ENCODE measurements around the gene FAM83B.

Gene FAM83B

GRCh38 chr6:54893818-54894217 is 47.2 kb downstream of the FAM83B start:
- no peaks in the 10 kb centered on the region for H3K4me1 ChIP-seq (ENCODE audit: insufficient read depth, low read length)
- H2AFZ ChIP-seq (ENCODE audit: low read depth, low read length), result no peak overlapping the region
- no peaks in the 10 kb centered on the region for H3K36me3 ChIP-seq (ENCODE audit: insufficient read depth, low read length)
- H3K27me3 ChIP-seq (ENCODE audit: insufficient read depth, low read length), result no peaks in the 10 kb centered on the region
- H3K4me3 ChIP-seq (ENCODE audit: low read length), result no peak overlapping the region
- no peaks in the 10 kb centered on the region for H3K9me3 ChIP-seq (ENCODE audit: low read length)

DNA sequence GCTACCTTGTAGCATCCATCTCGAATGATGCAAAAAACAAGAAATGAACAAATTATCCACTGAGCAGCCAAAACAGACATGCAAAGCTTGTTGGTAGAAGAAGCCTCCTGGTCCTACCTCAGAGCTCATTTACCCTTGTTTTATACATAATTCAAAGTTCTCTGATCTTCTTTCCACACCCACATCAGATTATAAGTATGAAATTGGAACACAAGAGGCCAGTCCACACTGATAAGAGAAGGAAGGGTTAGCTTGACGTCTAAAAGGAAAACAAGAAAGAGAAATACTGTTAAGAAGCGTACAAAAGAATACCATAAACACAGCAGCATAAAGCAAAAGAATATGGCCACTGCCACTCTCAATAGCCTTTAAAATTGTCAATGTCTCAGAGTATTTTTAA is 49.7 kb downstream of the FAM83B start:
- H3K9me3 ChIP-seq (ENCODE audit: low read length), result no peaks in the 10 kb centered on the region
- no peak overlapping the region for H2AFZ ChIP-seq (ENCODE audit: low read depth, low read length)
- no peaks in the 10 kb centered on the region for H3K4me1 ChIP-seq (ENCODE audit: insufficient read depth, low read length)
- H3K4me3 ChIP-seq (ENCODE audit: low read length), result no peak overlapping the region
- H3K36me3 ChIP-seq (ENCODE audit: insufficient read depth, low read length), result no peaks in the 10 kb centered on the region
- no peaks in the 10 kb centered on the region for H3K27me3 ChIP-seq (ENCODE audit: insufficient read depth, low read length)

DNA sequence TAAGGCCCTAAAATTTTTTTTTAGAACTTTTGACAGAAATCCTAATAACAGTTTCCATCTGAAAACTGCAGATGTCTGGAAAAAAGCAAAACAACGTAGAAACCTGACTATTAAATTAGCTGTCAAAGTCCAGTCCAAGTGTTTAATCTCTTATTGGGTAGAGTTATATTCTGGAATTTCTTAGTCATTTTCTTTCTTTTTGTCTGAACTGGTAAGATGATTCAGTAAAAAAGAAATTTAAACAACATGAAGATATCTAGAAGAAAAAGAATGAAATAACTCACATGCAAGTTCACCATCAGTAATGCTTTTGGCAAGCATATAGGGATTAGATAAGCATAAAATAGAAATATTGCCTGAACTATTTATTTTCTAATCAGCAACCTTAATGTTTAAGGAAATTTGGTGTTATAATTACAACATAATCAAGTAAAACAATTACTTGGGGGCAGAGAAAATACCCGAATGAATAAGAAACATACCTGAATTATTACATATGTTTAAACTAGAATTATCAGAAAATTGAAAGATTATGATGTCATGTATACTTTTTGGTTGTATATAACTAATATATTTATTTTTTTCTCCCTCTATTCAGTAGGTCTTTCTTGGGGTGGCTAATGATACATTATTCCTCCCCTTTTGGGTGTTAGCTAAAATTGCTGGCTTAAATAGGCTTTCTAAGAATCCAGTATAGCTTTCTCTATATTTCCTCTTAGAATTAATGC is 51.1 kb downstream of the FAM83B start:
- Histone ChIP-seq H3K27me3 (ENCODE audit: insufficient read depth, low read length) (no peaks in the 10 kb centered on the region), H3K9me3 (ENCODE audit: low read length) (no peaks in the 10 kb centered on the region), H2AFZ (ENCODE audit: low read depth, low read length) (no peak overlapping the region), H3K36me3 (ENCODE audit: insufficient read depth, low read length) (no peaks in the 10 kb centered on the region), H3K4me1 (ENCODE audit: insufficient read depth, low read length) (no peaks in the 10 kb centered on the region), H3K4me3 (ENCODE audit: low read length) (no peak overlapping the region)

DNA sequence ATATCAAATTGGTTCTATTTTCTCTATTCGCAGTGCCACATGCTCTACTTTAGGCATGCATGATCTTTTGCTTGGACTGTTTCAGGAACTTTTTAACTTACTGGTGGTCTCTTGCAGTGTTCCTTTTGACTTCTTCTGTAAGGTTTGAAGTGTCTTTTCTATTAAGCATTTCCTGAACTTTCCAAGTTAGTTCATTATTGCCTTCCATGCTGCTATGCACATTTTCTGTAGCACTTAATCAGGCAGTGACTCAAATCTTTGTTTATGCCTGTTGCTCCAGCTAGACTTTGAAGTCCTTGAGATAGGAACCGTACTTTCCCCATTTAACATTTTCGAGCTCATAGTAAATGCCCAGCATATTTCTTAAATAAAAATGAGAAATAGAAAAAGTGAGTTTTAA is 52.2 kb downstream of the FAM83B start:
- H3K36me3 ChIP-seq (ENCODE audit: insufficient read depth, low read length), result no peaks in the 10 kb centered on the region
- no peak overlapping the region for H2AFZ ChIP-seq (ENCODE audit: low read depth, low read length)
- H3K9me3 ChIP-seq (ENCODE audit: low read length), result no peaks in the 10 kb centered on the region
- H3K4me3 ChIP-seq (ENCODE audit: low read length), result no peak overlapping the region
- no peaks in the 10 kb centered on the region for H3K4me1 ChIP-seq (ENCODE audit: insufficient read depth, low read length)
- no peaks in the 10 kb centered on the region for H3K27me3 ChIP-seq (ENCODE audit: insufficient read depth, low read length)

GRCh38 chr6:54899442-54899841 is 52.9 kb downstream of the FAM83B start:
- Histone ChIP-seq H3K4me1 (ENCODE audit: insufficient read depth, low read length) (no peaks in the 10 kb centered on the region), H3K9me3 (ENCODE audit: low read length) (no peaks in the 10 kb centered on the region), H2AFZ (ENCODE audit: low read depth, low read length) (no peak overlapping the region), H3K4me3 (ENCODE audit: low read length) (no peak overlapping the region), H3K27me3 (ENCODE audit: insufficient read depth, low read length) (no peaks in the 10 kb centered on the region), H3K36me3 (ENCODE audit: insufficient read depth, low read length) (no peaks in the 10 kb centered on the region)

GRCh38 chr6:54899986-54900385 is 53.4 kb downstream of the FAM83B start:
- no peaks in the 10 kb centered on the region for H3K36me3 ChIP-seq (ENCODE audit: insufficient read depth, low read length)
- H3K9me3 ChIP-seq (ENCODE audit: low read length), result no peaks in the 10 kb centered on the region
- no peaks in the 10 kb centered on the region for H3K27me3 ChIP-seq (ENCODE audit: insufficient read depth, low read length)
- no peak overlapping the region for H2AFZ ChIP-seq (ENCODE audit: low read depth, low read length)
- no peak overlapping the region for H3K4me3 ChIP-seq (ENCODE audit: low read length)
- H3K4me1 ChIP-seq (ENCODE audit: insufficient read depth, low read length), result no peaks in the 10 kb centered on the region

- Histone ChIP-seq H3K4me1 (ENCODE audit: insufficient read depth, low read length) (no peaks in the 10 kb centered on the region), H3K9me3 (ENCODE audit: low read length) (no peaks in the 10 kb centered on the region), H3K36me3 (ENCODE audit: insufficient read depth, low read length) (no peaks in the 10 kb centered on the region), H2AFZ (ENCODE audit: low read depth, low read length) (no peak overlapping the region), H3K27me3 (ENCODE audit: insufficient read depth, low read length) (no peaks in the 10 kb centered on the region), H3K4me3 (ENCODE audit: low read length) (no peak overlapping the region)
These were observed 54.1 kb downstream of the FAM83B start for GRCh38 chr6:54900666-54901065.

GRCh38 chr6:54903884-54904283 is 57.3 kb downstream of the FAM83B start:
- H3K36me3 ChIP-seq (ENCODE audit: insufficient read depth, low read length), result no peaks in the 10 kb centered on the region
- no peaks in the 10 kb centered on the region for H3K4me1 ChIP-seq (ENCODE audit: insufficient read depth, low read length)
- H3K9me3 ChIP-seq (ENCODE audit: low read length), result no peaks in the 10 kb centered on the region
- H3K4me3 ChIP-seq (ENCODE audit: low read length), result no peak overlapping the region
- H3K27me3 ChIP-seq (ENCODE audit: insufficient read depth, low read length), result no peaks in the 10 kb centered on the region
- no peak overlapping the region for H2AFZ ChIP-seq (ENCODE audit: low read depth, low read length)

DNA sequence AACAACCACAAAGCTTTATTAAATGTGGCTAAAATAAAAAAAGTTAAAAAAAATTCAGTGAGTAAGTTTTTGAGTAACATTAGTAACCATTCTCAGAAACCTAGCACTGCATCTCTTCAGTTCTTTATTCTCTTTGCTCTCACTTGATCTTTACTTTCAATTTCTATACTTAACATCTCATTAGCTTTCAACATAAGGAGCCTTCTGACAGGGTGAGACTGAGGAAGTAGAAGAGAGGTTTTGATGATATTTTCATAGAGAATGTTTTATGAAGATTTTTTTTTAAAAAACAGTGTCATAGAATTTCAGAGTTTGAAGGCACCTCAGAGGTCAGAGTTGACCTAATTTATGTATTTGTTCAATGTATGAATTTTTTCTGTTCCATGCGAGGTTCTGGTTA is 60.8 kb downstream of the FAM83B start:
- H3K36me3 ChIP-seq (ENCODE audit: insufficient read depth, low read length), result no peaks in the 10 kb centered on the region
- no peaks in the 10 kb centered on the region for H3K27me3 ChIP-seq (ENCODE audit: insufficient read depth, low read length)
- no peak overlapping the region for H2AFZ ChIP-seq (ENCODE audit: low read depth, low read length)
- H3K4me1 ChIP-seq (ENCODE audit: insufficient read depth, low read length), result no peaks in the 10 kb centered on the region
- no peak overlapping the region for H3K4me3 ChIP-seq (ENCODE audit: low read length)
- no peaks in the 10 kb centered on the region for H3K9me3 ChIP-seq (ENCODE audit: low read length)

GRCh38 chr6:54909184-54909583 is 62.6 kb downstream of the FAM83B start:
- no peaks in the 10 kb centered on the region for H3K36me3 ChIP-seq (ENCODE audit: insufficient read depth, low read length)
- H3K4me3 ChIP-seq (ENCODE audit: low read length), result no peak overlapping the region

GRCh38 chr6:54910431-54910884 is 63.9 kb downstream of the FAM83B start:
- Histone ChIP-seq H3K4me1 (ENCODE audit: insufficient read depth, low read length) (no peaks in the 10 kb centered on the region), H3K9me3 (ENCODE audit: low read length) (no peaks in the 10 kb centered on the region), H2AFZ (ENCODE audit: low read depth, low read length) (no peak overlapping the region), H3K27me3 (ENCODE audit: insufficient read depth, low read length) (no peaks in the 10 kb centered on the region), H3K36me3 (ENCODE audit: insufficient read depth, low read length) (no peaks in the 10 kb centered on the region), H3K4me3 (ENCODE audit: low read length) (no peak overlapping the region)

More at GRCh38 chr6:54909184-54909583, 62.6 kb downstream of the FAM83B start:
- Histone ChIP-seq H2AFZ (ENCODE audit: low read depth, low read length) (no peak overlapping the region), H3K4me1 (ENCODE audit: insufficient read depth, low read length) (no peaks in the 10 kb centered on the region), H3K27me3 (ENCODE audit: insufficient read depth, low read length) (no peaks in the 10 kb centered on the region), H3K9me3 (ENCODE audit: low read length) (no peaks in the 10 kb centered on the region)

GRCh38 chr6:54910921-54911320 is 64.3 kb downstream of the FAM83B start:
- Histone ChIP-seq H3K9me3 (ENCODE audit: low read length) (no peaks in the 10 kb centered on the region), H3K4me3 (ENCODE audit: low read length) (no peak overlapping the region), H3K36me3 (ENCODE audit: insufficient read depth, low read length) (no peaks in the 10 kb centered on the region), H2AFZ (ENCODE audit: low read depth, low read length) (no peak overlapping the region), H3K4me1 (ENCODE audit: insufficient read depth, low read length) (no peaks in the 10 kb centered on the region), H3K27me3 (ENCODE audit: insufficient read depth, low read length) (no peaks in the 10 kb centered on the region)

DNA sequence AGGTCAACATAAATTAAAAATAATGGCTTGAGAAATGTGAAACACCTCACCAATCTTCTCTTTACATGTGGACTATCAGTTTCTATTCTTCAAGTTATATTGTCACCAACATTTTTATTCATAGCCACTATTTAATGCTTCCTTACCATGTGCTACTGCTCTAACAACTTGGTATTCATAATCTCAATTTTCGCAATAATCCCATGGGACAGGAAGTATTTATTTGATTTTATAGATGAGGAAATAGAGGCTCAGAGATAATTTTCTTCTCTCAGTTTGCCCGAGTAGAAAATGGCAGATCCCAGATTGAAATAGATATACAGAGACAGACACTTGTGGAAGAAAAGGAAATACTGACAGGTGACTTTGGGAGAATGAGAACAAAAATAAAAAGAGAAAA is 66.6 kb downstream of the FAM83B start:
- Histone ChIP-seq H2AFZ (ENCODE audit: low read depth, low read length) (no peak overlapping the region), H3K4me3 (ENCODE audit: low read length) (no peak overlapping the region), H3K9me3 (ENCODE audit: low read length) (no peaks in the 10 kb centered on the region), H3K27me3 (ENCODE audit: insufficient read depth, low read length) (no peaks in the 10 kb centered on the region), H3K36me3 (ENCODE audit: insufficient read depth, low read length) (no peaks in the 10 kb centered on the region), H3K4me1 (ENCODE audit: insufficient read depth, low read length) (no peaks in the 10 kb centered on the region)

- Histone ChIP-seq H3K36me3 (ENCODE audit: insufficient read depth, low read length) (no peaks in the 10 kb centered on the region), H3K9me3 (ENCODE audit: low read length) (no peaks in the 10 kb centered on the region), H2AFZ (ENCODE audit: low read depth, low read length) (no peak overlapping the region), H3K27me3 (ENCODE audit: insufficient read depth, low read length) (no peaks in the 10 kb centered on the region), H3K4me1 (ENCODE audit: insufficient read depth, low read length) (no peaks in the 10 kb centered on the region), H3K4me3 (ENCODE audit: low read length) (no peak overlapping the region)
These were observed 70.3 kb downstream of the FAM83B start for GRCh38 chr6:54916858-54917257.

Data from neuron (in vitro differentiated cells).